K562 (cell line): Measurements from ENCODE around the gene GRID2IP. TPM values are rescaled to one million over a fixed set of nuclear protein-coding genes. Genes with fewer than 3 reads are reported as not detected.

Experiments used
- BRF1 ChIP-seq: IDR thresholded peaks from 3 replicates; pipeline ENCODE4 v1.6.1; 2011; ENCODE audit warnings: borderline replicate concordance, mild to moderate bottlenecking; ENCODE audit not compliant: insufficient read length; ENCODE audit errors: extremely low read depth
- CC2D1A ChIP-seq: fragments of 450-650 bp; IDR thresholded peaks from 2 replicates; pipeline ENCODE4 v1.6.1; 2017; ENCODE audit warnings: mild to moderate bottlenecking
- CEBPB ChIP-seq: fragments of 450-650 bp; IDR thresholded peaks from 2 replicates; pipeline ENCODE4 v1.6.1; 2016; ENCODE audit warnings: missing genetic modification characterization, missing compliant biosample characterization
- KLF1 ChIP-seq: fragments of 450-650 bp; IDR thresholded peaks from 2 replicates; pipeline ENCODE4 v1.6.1; 2016; ENCODE audit warnings: missing genetic modification characterization, missing compliant biosample characterization
- MEIS2 ChIP-seq: fragments of 450-650 bp; IDR thresholded peaks from 2 replicates; pipeline ENCODE4 v1.6.1; 2014; ENCODE audit warnings: mild to moderate bottlenecking; ENCODE audit not compliant: partially characterized antibody
- MTA3 ChIP-seq: fragments of 450-650 bp; formaldehyde crosslinking; IDR thresholded peaks from 2 replicates; pipeline ENCODE4 v1.6.1; 2017; ENCODE audit warnings: mild to moderate bottlenecking, borderline replicate concordance
- POU5F1 ChIP-seq: fragments of 150-350 bp; IDR thresholded peaks from 2 replicates; pipeline ENCODE4 v1.6.1; 2014; ENCODE audit warnings: borderline replicate concordance, low read length, low read depth, mild to moderate bottlenecking; ENCODE audit not compliant: partially characterized antibody
- RBFOX2 ChIP-seq: fragments of 200-400 bp; formaldehyde crosslinking; IDR thresholded peaks from 2 replicates; pipeline ENCODE4 v1.6.1; 2017; ENCODE audit warnings: low read depth, mild to moderate bottlenecking, low read length, moderate library complexity
- RCOR1 ChIP-seq, 2 experiments: IDR thresholded peaks; 2 replicates each; pipeline ENCODE4 v1.6.1; 2012; ENCODE audit warnings: low read depth in 2 of 2, low read length in 2 of 2, borderline replicate concordance in 1 of 2, improper control_type of control experiment in 1 of 2
- TCFL5 ChIP-seq: fragments of 250-450 bp; sonication (Bioruptor Pico); conservative IDR thresholded peaks from 2 replicates; pipeline ENCODE4 v1.6.1; 2021; ENCODE audit warnings: mild to moderate bottlenecking, moderate library complexity, matching md5 sums
- TFAP4 ChIP-seq: sonication (generic); formaldehyde crosslinking; IDR thresholded peaks from 2 replicates; pipeline ENCODE4 v1.8.0; 2022; ENCODE audit warnings: missing genetic modification reagents, mild to moderate bottlenecking, moderate library complexity, borderline replicate concordance
- TFE3 ChIP-seq: fragments of 450-650 bp; formaldehyde crosslinking; IDR thresholded peaks from 2 replicates; pipeline ENCODE4 v1.4.0; 2020; ENCODE audit warnings: mild to moderate bottlenecking, mixed read lengths
- TOE1 ChIP-seq, 2 experiments: fragments of 450-650 bp in 1 of 2; sonication (generic) in 1 of 2; formaldehyde crosslinking in 1 of 2; IDR thresholded peaks; 2 replicates each; pipeline versions ENCODE4 v1.7.1 to v1.8.0; 2016 to 2022; ENCODE audit warnings: borderline replicate concordance in 2 of 2, mild to moderate bottlenecking in 2 of 2, antibody characterized with exemption in 1 of 2, inconsistent platforms in 1 of 2, low read depth in 1 of 2, missing genetic modification reagents in 1 of 2, moderate library complexity in 1 of 2
- YBX1 ChIP-seq: fragments of 450-650 bp; IDR thresholded peaks from 2 replicates; pipeline ENCODE4 v1.7.1; 2016; ENCODE audit warnings: mild to moderate bottlenecking
- ZC3H4 ChIP-seq: sonication (generic); formaldehyde crosslinking; IDR thresholded peaks from 2 replicates; pipeline ENCODE4 v1.9.0; 2021; ENCODE audit warnings: missing genetic modification reagents, borderline replicate concordance
- ZNF224 ChIP-seq: sonication (generic); formaldehyde crosslinking; IDR thresholded peaks from 2 replicates; pipeline ENCODE4 v1.8.0; 2022; ENCODE audit warnings: mild to moderate bottlenecking, missing genetic modification reagents
- ZNF282 ChIP-seq: sonication (generic); formaldehyde crosslinking; IDR thresholded peaks from 2 replicates; pipeline ENCODE4 v1.8.1; 2023; ENCODE audit warnings: missing genetic modification reagents
- ZNF384 ChIP-seq: IDR thresholded peaks from 2 replicates; pipeline ENCODE4 v1.6.1; 2012; ENCODE audit warnings: low read depth, low read length, improper control_type of control experiment
- ZNF583 ChIP-seq: fragments of 250-450 bp; sonication (Bioruptor Pico); IDR thresholded peaks from 2 replicates; pipeline ENCODE4 v1.4.0; 2020
- ZNF639 ChIP-seq, 2 experiments: fragments of 200-800 bp in 1 of 2; sonication (Bioruptor generic) in 1 of 2; sonication (generic) in 1 of 2; formaldehyde crosslinking in 1 of 2; IDR thresholded peaks in 1 of 2; conservative IDR thresholded peaks in 1 of 2; 2 replicates each; pipeline versions ENCODE4 v1.5.0 to v1.6.1; 2016 to 2020; ENCODE audit warnings: missing compliant biosample characterization in 1 of 2, missing genetic modification characterization in 1 of 2, missing genetic modification reagents in 1 of 2
- ZNF668 ChIP-seq: fragments of 250-450 bp; sonication (Bioruptor Pico); IDR thresholded peaks from 2 replicates; pipeline ENCODE4 v1.8.0; 2022; ENCODE audit warnings: mild to moderate bottlenecking, inconsistent platforms
- ZNF75A ChIP-seq: fragments of 450-650 bp; formaldehyde crosslinking; IDR thresholded peaks from 2 replicates; pipeline ENCODE4 v1.4.0; 2020; ENCODE audit warnings: mild to moderate bottlenecking
- polyA plus RNA-seq, 8 experiments: library from polyadenylated mRNA; depleted of rRNA in 4 of 8; stranded (reverse) in 5 of 8; unstranded in 3 of 8; fragments of >200 nt; fragmentation: Nextera tagmentation in 2 of 8; fragmentation: Illumina TruSeq in 1 of 8; extraction: Ambion mirVana in 2 of 8; extraction: Trizol in 1 of 8; gene quantifications; 2 replicates each; pipeline versions ENCODE4 v1.2.1 to v1.2.3, GENCODE V29; 2011 to 2014; ENCODE audit warnings: inconsistent platforms in 1 of 8, missing spikeins in 1 of 8
- total RNA-seq, 7 experiments: library from RNA; depleted of rRNA in 6 of 7; stranded (reverse); fragments of >200 nt in 6 of 7; fragmentation: Illumina TruSeq in 2 of 7; extraction: Trizol in 2 of 7; gene quantifications; 2 replicates each; pipeline versions ENCODE4 v1.2.1 to v1.2.3, GENCODE V29; 2011 to 2021; ENCODE audit warnings: low replicate concordance in 1 of 7
- TF ChIP-seq, protein P1 (sequence below): fragments of 250-450 bp; sonication (Bioruptor Pico); IDR thresholded peaks from 2 replicates; pipeline ENCODE4 v1.8.0; 2021; ENCODE audit warnings: moderate library complexity, mild to moderate bottlenecking, inconsistent platforms

GRID2IP gene
- total and polyA plus RNA-seq, 9 of the 15 experiments (the other 6 are each of a cell fraction or from before 2014, with no cell fraction given), result not detected

DNA sequence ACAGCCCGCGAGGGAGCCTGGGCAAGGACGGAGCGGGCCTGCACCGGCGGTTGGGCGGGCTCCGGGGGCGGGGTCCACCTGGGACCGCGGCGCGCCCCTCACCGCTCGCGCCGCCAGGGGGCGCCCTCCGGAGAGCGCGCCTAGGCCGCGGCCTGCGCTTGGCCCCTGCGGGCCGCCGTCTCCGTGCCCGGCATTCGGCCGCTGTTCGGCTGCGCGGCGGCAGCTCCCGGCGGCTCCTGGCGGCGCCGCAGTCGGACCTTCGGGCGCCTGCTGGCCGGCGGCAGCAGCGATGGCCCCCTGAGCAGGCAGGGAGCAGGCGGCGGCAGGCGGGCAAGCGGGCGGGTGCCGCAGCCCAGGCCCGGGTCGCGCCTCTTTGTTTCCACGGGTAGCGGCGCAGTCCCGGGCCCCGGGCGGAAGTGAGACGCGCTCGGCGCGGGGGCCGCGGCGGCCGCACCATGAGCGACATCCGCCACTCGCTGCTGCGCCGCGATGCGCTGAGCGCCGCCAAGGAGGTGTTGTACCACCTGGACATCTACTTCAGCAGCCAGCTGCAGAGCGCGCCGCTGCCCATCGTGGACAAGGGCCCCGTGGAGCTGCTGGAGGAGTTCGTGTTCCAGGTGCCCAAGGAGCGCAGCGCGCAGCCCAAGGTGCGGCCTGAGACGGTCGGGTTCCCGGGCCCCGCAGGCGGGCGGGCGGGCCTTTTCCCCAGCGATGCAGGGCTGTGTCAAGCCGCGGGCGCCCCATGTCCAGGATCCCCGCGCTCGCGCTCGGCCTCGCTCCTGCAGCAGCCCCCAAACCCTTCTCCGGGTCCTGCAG lies 38.8 kb upstream of the GRID2IP start, which contains the start of gene INTS15 (continued):
- TF ChIP-seq ZNF75A (CRISPR knock-in tag) (0 out of 2 replicates have a peak, but pooled peaks have one; percentile 39), TOE1 (IDR thresholded peaks at IDR 0.05; ENCODE audit: borderline replicate concordance) (no peak), TOE1 (CRISPR knock-in tag; IDR thresholded peaks at IDR 0.05; ENCODE audit: borderline replicate concordance, low read depth) (no peak), CC2D1A (no peak), CEBPB (tag) (no peak), RCOR1 (IDR thresholded peaks at IDR 0.05; ENCODE audit: borderline replicate concordance in 1 of 2, low read depth in 2 of 2, low read length in 2 of 2) (peak in 1 of 2 experiments; percentile 37; a peak in 1 of 4 replicates), ZNF668 (no peak), BRF1 (no peak), TCFL5 (CRISPR knock-in tag) (no peak), YBX1 (no peak), KLF1 (tag) (peak; percentile 73; the same call in 1 of the 2 replicates), RBFOX2 (peak; percentile 86), ZNF224 (CRISPR knock-in tag) (no peak), ZC3H4 (no peak; the same call in 1 of the 2 replicates), MEIS2 (no peak), TFAP4 (CRISPR knock-in tag) (peak; percentile 43; the same call in 1 of the 2 replicates), MTA3 (peak; percentile 98; the same call in 1 of the 2 replicates), TFE3 (no peak), ZNF282 (CRISPR knock-in tag) (peak; percentile 45; the same call in 1 of the 2 replicates), ZNF639 (CRISPR knock-in tag; conservative IDR thresholded peaks at IDR 0.05 in 1 of 2, IDR thresholded peaks at IDR 0.05 in 1 of 2) (peak in 1 of 2 experiments; percentile 80; a peak in 2 of 4 replicates), ZNF583 (CRISPR knock-in tag) (0 out of 2 replicates have a peak, but pooled peaks have one; percentile 17), POU5F1 (peak; percentile 90), ZNF384 (0 out of 2 replicates have a peak, but pooled peaks have one; percentile 33)
- TF ChIP-seq, protein P1, sequence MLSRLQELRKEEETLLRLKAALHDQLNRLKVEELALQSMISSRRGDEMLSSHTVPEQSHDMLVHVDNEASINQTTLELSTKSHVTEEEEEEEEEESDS (CRISPR knock-in tag), result no peak
